Smooth muscle cell (in vitro differentiated cells): Measurements from ENCODE around the gene SLC66A2. TPM values are rescaled to one million over a fixed set of nuclear protein-coding genes. Genes with fewer than 3 reads are reported as not detected.

Experiments used
- DNase-seq: peaks from one replicate; lab custom pipeline; 2025; ENCODE audit not compliant: unreplicated experiment; lab: John Stamatoyannopoulos, UW
- H2AFZ ChIP-seq: fragments of 200-600 bp; sonication (generic); 2 replicates; pipeline ENCODE4 v1.6.0; 2016; ENCODE audit warnings: antibody characterized with exemption, low read depth, mild to moderate bottlenecking
- H3F3A ChIP-seq: fragments of 200-600 bp; sonication (generic); 2 replicates; pipeline ENCODE4 v1.6.0; 2017; ENCODE audit warnings: antibody characterized with exemption, low read depth
- H3K27ac ChIP-seq: fragments of 200-600 bp; sonication (generic); 2 replicates; pipeline ENCODE4 v1.5.1; 2016; ENCODE audit warnings: low read depth, mild to moderate bottlenecking
- H3K27me3 ChIP-seq: fragments of 200-600 bp; sonication (generic); 2 replicates; pipeline ENCODE4 v1.6.1; 2016; ENCODE audit warnings: low read depth, mild to moderate bottlenecking
- H3K36me3 ChIP-seq: fragments of 200-600 bp; sonication (generic); 2 replicates; pipeline ENCODE4 v1.5.1; 2016; ENCODE audit warnings: low read depth
- H3K4me1 ChIP-seq: fragments of 200-600 bp; sonication (generic); 2 replicates; pipeline ENCODE4 v1.5.1; 2016; ENCODE audit warnings: low read depth
- H3K4me2 ChIP-seq: fragments of 200-600 bp; sonication (generic); 2 replicates; pipeline ENCODE4 v1.6.0; 2016; ENCODE audit warnings: mild to moderate bottlenecking
- H3K4me3 ChIP-seq: fragments of 200-600 bp; sonication (generic); 2 replicates; pipeline ENCODE4 v1.5.1; 2016; ENCODE audit warnings: mild to moderate bottlenecking
- H3K79me2 ChIP-seq: fragments of 200-600 bp; sonication (generic); 2 replicates; pipeline ENCODE4 v1.6.0; 2016; ENCODE audit warnings: low read depth, mild to moderate bottlenecking
- H3K9ac ChIP-seq: fragments of 200-600 bp; sonication (generic); 2 replicates; pipeline ENCODE4 v1.6.0; 2016; ENCODE audit warnings: low read depth
- H3K9me3 ChIP-seq: fragments of 200-600 bp; sonication (generic); replicated peaks from 2 replicates; pipeline ENCODE4 v1.5.1; 2016; ENCODE audit warnings: low read depth
- H4K20me1 ChIP-seq: fragments of 200-600 bp; sonication (generic); 2 replicates; pipeline ENCODE4 v1.6.0; 2016; ENCODE audit warnings: low read depth
- CTCF ChIP-seq: fragments of 200-600 bp; sonication (generic); IDR thresholded peaks from 2 replicates; pipeline ENCODE4 v1.5.1; 2017; ENCODE audit warnings: borderline replicate concordance, mild to moderate bottlenecking, antibody characterized with exemption; ENCODE audit not compliant: insufficient read depth, poor library complexity, severe bottlenecking
- WGBS: methylation state at CpG from one replicate; pipeline ENCODE4 v1.1.7; 2016; ENCODE audit warnings: low lambda C conversion rate; 5-methylcytosine and 5-hydroxymethylcytosine counted together
- polyA plus RNA-seq: library from polyadenylated mRNA; unstranded; fragments of >200 nt; fragmentation: Nextera tagmentation; extraction: Ambion mirVana; gene quantifications from 2 replicates; pipeline ENCODE4 v1.2.1, GENCODE V29; 2016
- total RNA-seq: library from RNA; depleted of rRNA; stranded (reverse); fragments of >200 nt; gene quantifications from 2 replicates; pipeline ENCODE4 v1.2.3, GENCODE V29; 2014

SLC66A2 gene
- total and polyA plus RNA-seq, 2 experiments from 2014 or later, result 23.6 to 37.9 TPM

DNA sequence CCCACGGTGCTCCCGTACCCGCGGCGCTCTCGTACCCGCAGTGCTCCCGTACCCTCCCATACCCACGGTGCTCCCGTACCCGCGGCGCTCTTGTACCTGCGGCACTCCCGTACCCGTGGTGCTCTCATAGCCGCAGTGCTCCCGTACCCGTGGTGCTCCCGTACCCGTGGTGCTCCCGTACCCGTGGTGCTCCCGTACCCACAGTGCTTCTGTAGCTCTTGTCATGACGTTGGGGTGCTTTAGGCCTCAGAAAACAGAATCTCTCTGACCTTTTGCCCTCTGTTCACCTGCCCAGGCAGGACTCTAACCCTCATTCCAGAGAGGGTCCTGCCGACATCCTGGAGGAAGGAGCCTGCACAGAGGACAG is 35.3 kb downstream of the SLC66A2 start:
- H3K4me3 ChIP-seq, result no peak overlapping the region
- no peak overlapping the region for H2AFZ ChIP-seq
- WGBS, result 83% methylated on average over 21 of the region's 26 CpGs
- H3K36me3 ChIP-seq, result no peaks in the 10 kb centered on the region
- no peaks in the 10 kb centered on the region for H3K79me2 ChIP-seq
- no peaks in the 10 kb centered on the region for H3F3A ChIP-seq
- no peaks in the 10 kb centered on the region for H3K9me3 ChIP-seq
- H3K27me3 ChIP-seq, result no peaks in the 10 kb centered on the region
- H4K20me1 ChIP-seq, result peaks cover 28% of the 10 kb centered on the region
- H3K9ac ChIP-seq, result no peak overlapping the region
- no peak overlapping the region for H3K27ac ChIP-seq
- H3K4me1 ChIP-seq, result no peaks in the 10 kb centered on the region
- TF ChIP-seq CTCF, result no peak
- H3K4me2 ChIP-seq, result no peak overlapping the region
- no peak for DNase-seq

GRCh38 chr18:79915161-79916127 is 36.0 kb downstream of the SLC66A2 start:
- Histone ChIP-seq H3K36me3 (no peaks in the 10 kb centered on the region), H3K9me3 (no peaks in the 10 kb centered on the region)
- DNase-seq, result no peak

GRCh38 chr18:79914614-79915160 is 36.8 kb downstream of the SLC66A2 start:
- Histone ChIP-seq H3K9me3 (no peaks in the 10 kb centered on the region), H3F3A (no peaks in the 10 kb centered on the region), H3K27me3 (no peaks in the 10 kb centered on the region), H3K4me3 (no peak overlapping the region), H2AFZ (no peak overlapping the region), H3K79me2 (peaks cover 4% of the 10 kb centered on the region), H3K9ac (no peak overlapping the region), H3K4me1 (no peaks in the 10 kb centered on the region), H3K27ac (no peak overlapping the region), H4K20me1 (peaks cover 38% of the 10 kb centered on the region), H3K4me2 (no peak overlapping the region), H3K36me3 (no peaks in the 10 kb centered on the region)
- DNase-seq, result no peak
- TF ChIP-seq CTCF, result no peak
- 91% methylated on average over 20 of the region's 20 CpGs for WGBS

More at GRCh38 chr18:79915161-79916127, 36.0 kb downstream of the SLC66A2 start:
- Histone ChIP-seq H3F3A (no peaks in the 10 kb centered on the region), H3K4me2 (no peak overlapping the region), H2AFZ (no peak overlapping the region), H3K4me1 (no peaks in the 10 kb centered on the region), H3K27me3 (no peaks in the 10 kb centered on the region), H3K9ac (no peak overlapping the region), H3K27ac (no peak overlapping the region), H4K20me1 (peaks cover 35% of the 10 kb centered on the region), H3K4me3 (no peak overlapping the region), H3K79me2 (peaks cover 2% of the 10 kb centered on the region)
- WGBS, result 95% methylated on average over 45 of the region's 50 CpGs
- no peak for TF ChIP-seq CTCF
